Activated CD4-positive, CD25-positive, alpha-beta regulatory T cell treated with anti-CD3 and anti-CD28 coated beads, Interleukin-2, amount 50 U/mL, for 16 hours (primary cell): ENCODE measurements around the gene MIA.
A peak's percentile ranks its signal among the peaks of the same experiment; 100 is the strongest.
"Not testable (repeated sequence)": the region's sequence is repeated elsewhere in the genome, so short reads cannot be mapped to it uniquely, and the experiment has no call there.

Experiments
- DNase-seq: peaks from one replicate; pipeline ENCODE4 v3.0.0-alpha.2; 2020; ENCODE audit warnings: low read depth, low spot score

Gene MIA

GRCh38 chr19:40750874-40751537 is 24.3 kb upstream of the MIA start, which contains the start of gene SNRPA:
TSS of gene SNRPA (plus strand) at chr19:40751203. CDS start at chr19:40751409, 206 bp downstream.
- DNase-seq = peak; percentile 94

GRCh38 chr19:40752257-40752781 is 23.0 kb upstream of the MIA start:
- DNase-seq = no peak

- DNase-seq = peak; percentile 16
Measured at GRCh38 chr19:40754611-40755247, 20.6 kb upstream of the MIA start.

GRCh38 chr19:40755248-40755624 is 20.1 kb upstream of the MIA start:
- no peak for DNase-seq

GRCh38 chr19:40755791-40756190 is 19.5 kb upstream of the MIA start:
- no peak for DNase-seq

- no peak for DNase-seq
Measured at GRCh38 chr19:40756502-40757110, 18.7 kb upstream of the MIA start.

- no peak for DNase-seq
Measured at GRCh38 chr19:40758491-40758890, 16.8 kb upstream of the MIA start.

GRCh38 chr19:40759352-40759751 is 16.0 kb upstream of the MIA start:
- DNase-seq = no peak

- no peak for DNase-seq
Measured at GRCh38 chr19:40762754-40763470, 12.4 kb upstream of the MIA start.

GRCh38 chr19:40763526-40763925 is 11.8 kb upstream of the MIA start:
- DNase-seq = no peak

- DNase-seq = no peak
Measured at GRCh38 chr19:40763963-40764362, 11.4 kb upstream of the MIA start.

GRCh38 chr19:40766385-40766784 is 8.9 kb upstream of the MIA start:
- DNase-seq = not testable (repeated sequence)

GRCh38 chr19:40768869-40769268 is 6.5 kb upstream of the MIA start:
- no peak for DNase-seq

- DNase-seq = not testable (repeated sequence)
Measured at GRCh38 chr19:40771101-40771862, 4.0 kb upstream of the MIA start.

GRCh38 chr19:40775632-40776022 is 306 bp downstream of the MIA start:
- DNase-seq = no peak

- DNase-seq = no peak
Measured at GRCh38 chr19:40776364-40776763, 1.0 kb downstream of the MIA start.

GRCh38 chr19:40776932-40777644 is 1.8 kb downstream of the MIA start:
- peak; percentile 82 for DNase-seq

GRCh38 chr19:40777645-40777936 is 2.3 kb downstream of the MIA start:
- no peak for DNase-seq

- peak; percentile 100 for DNase-seq
Measured at GRCh38 chr19:40777937-40778705, 2.8 kb downstream of the MIA start, which contains the start of gene RAB4B. TSS of gene RAB4B (plus strand) at chr19:40778247. CDS start at chr19:40778376, 129 bp downstream.

GRCh38 chr19:40778706-40779284 is 3.5 kb downstream of the MIA start:
- DNase-seq = no peak
